ENCODE measurements around the gene VAPA. TPM values are rescaled to one million over a fixed set of nuclear protein-coding genes. Genes with fewer than 3 reads are reported as not detected.

Gene VAPA
- polyA plus RNA-seq, 1 of the 3 experiments (the other 2 are of a cell fraction): 109 TPM

GRCh38 chr18:9991011-9992000 lies 77.5 kb downstream of the VAPA start:
- Histone ChIP-seq H3K4me2 (no peak overlapping the region), H2AFZ (ENCODE audit: low read depth) (no peak overlapping the region), H3K9ac (no peak overlapping the region), H3F3A (replicated peaks; ENCODE audit: insufficient read depth) (no peaks in the 10 kb centered on the region), H3K4me1 (ENCODE audit: control insufficient read depth in 1 of 2, insufficient read depth in 2 of 2, low read depth in 1 of 2, low read length in 1 of 2) (peaks cover 0 to 2% of the 10 kb centered on the region in 2 experiments; a peak in 1 of 4 replicates), H3K27me3 (ENCODE audit: insufficient read depth) (no peaks in the 10 kb centered on the region; the same call in 1 of the 2 replicates), H3K9me3 (no peaks in the 10 kb centered on the region), H3K27ac (ENCODE audit: low read depth in 2 of 2, low read length in 1 of 2) (no peak overlapping the region), H3K79me2 (ENCODE audit: insufficient read depth) (no peaks in the 10 kb centered on the region), H3K9me2 (no peaks in the 10 kb centered on the region), H4K20me1 (ENCODE audit: insufficient read depth) (no peaks in the 10 kb centered on the region), H3K36me3 (replicated peaks in 1 of 2; ENCODE audit: control insufficient read depth in 1 of 2, insufficient read depth in 2 of 2, low read length in 1 of 2) (no peaks in the 10 kb centered on the region), H3K4me3 (ENCODE audit: low read depth in 2 of 2, low read length in 1 of 2) (no peak overlapping the region)
- no peak for DNase-seq
- ChIA-PET CTCF (interaction anchor here (1.3 kb wide), 2 partner anchors 12 to 527 kb away, joined by 3 read pairs; no protein-coding TSS in a partner anchor), POLR2A (no interaction called here)
- TF ChIP-seq TAF1 (IDR thresholded peaks at IDR 0.05; ENCODE audit: borderline replicate concordance, low read depth, low read length) (no peak), USF2 (IDR thresholded peaks at IDR 0.05; ENCODE audit: borderline replicate concordance, low read depth, low read length) (no peak), RFX5 (IDR thresholded peaks at IDR 0.05; ENCODE audit: low read length) (no peak), NRF1 (IDR thresholded peaks at IDR 0.05; ENCODE audit: low read depth, low read length) (no peak), RCOR1 (IDR thresholded peaks at IDR 0.05; ENCODE audit: low read length) (no peak), IRF3 (IDR thresholded peaks at IDR 0.05; ENCODE audit: low read depth, low read length) (no peak), GABPA (IDR thresholded peaks at IDR 0.05; ENCODE audit: low read depth) (no peak), JUND (IDR thresholded peaks at IDR 0.05) (no peak), EZH2phosphoT487 (IDR thresholded peaks at IDR 0.05; ENCODE audit: borderline replicate concordance, low read depth) (no peak), EP300 (IDR thresholded peaks at IDR 0.05; ENCODE audit: borderline replicate concordance in 1 of 2, low read depth in 1 of 2, low read length in 1 of 2) (no peak), TEAD4 (IDR thresholded peaks at IDR 0.05; ENCODE audit: borderline replicate concordance, insufficient read depth) (no peak), POLR2AphosphoS5 (IDR thresholded peaks at IDR 0.05; ENCODE audit: low read depth, low read length) (no peak), FOSL2 (IDR thresholded peaks at IDR 0.05; ENCODE audit: borderline replicate concordance, low read depth) (no peak), SIN3A (IDR thresholded peaks at IDR 0.05; ENCODE audit: borderline replicate concordance, low read depth, low read length) (no peak), SMC3 (IDR thresholded peaks at IDR 0.05; ENCODE audit: low read depth, low read length) (no peak), RAD21 (IDR thresholded peaks at IDR 0.05; ENCODE audit: low read length) (no peak)
- TF ChIP-seq, protein P1, sequence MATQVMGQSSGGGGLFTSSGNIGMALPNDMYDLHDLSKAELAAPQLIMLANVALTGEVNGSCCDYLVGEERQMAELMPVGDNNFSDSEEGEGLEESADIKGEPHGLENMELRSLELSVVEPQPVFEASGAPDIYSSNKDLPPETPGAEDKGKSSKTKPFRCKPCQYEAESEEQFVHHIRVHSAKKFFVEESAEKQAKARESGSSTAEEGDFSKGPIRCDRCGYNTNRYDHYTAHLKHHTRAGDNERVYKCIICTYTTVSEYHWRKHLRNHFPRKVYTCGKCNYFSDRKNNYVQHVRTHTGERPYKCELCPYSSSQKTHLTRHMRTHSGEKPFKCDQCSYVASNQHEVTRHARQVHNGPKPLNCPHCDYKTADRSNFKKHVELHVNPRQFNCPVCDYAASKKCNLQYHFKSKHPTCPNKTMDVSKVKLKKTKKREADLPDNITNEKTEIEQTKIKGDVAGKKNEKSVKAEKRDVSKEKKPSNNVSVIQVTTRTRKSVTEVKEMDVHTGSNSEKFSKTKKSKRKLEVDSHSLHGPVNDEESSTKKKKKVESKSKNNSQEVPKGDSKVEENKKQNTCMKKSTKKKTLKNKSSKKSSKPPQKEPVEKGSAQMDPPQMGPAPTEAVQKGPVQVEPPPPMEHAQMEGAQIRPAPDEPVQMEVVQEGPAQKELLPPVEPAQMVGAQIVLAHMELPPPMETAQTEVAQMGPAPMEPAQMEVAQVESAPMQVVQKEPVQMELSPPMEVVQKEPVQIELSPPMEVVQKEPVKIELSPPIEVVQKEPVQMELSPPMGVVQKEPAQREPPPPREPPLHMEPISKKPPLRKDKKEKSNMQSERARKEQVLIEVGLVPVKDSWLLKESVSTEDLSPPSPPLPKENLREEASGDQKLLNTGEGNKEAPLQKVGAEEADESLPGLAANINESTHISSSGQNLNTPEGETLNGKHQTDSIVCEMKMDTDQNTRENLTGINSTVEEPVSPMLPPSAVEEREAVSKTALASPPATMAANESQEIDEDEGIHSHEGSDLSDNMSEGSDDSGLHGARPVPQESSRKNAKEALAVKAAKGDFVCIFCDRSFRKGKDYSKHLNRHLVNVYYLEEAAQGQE (IDR thresholded peaks at IDR 0.05; ENCODE audit: low read depth, low read length): no peak
- TF ChIP-seq, protein P2, sequence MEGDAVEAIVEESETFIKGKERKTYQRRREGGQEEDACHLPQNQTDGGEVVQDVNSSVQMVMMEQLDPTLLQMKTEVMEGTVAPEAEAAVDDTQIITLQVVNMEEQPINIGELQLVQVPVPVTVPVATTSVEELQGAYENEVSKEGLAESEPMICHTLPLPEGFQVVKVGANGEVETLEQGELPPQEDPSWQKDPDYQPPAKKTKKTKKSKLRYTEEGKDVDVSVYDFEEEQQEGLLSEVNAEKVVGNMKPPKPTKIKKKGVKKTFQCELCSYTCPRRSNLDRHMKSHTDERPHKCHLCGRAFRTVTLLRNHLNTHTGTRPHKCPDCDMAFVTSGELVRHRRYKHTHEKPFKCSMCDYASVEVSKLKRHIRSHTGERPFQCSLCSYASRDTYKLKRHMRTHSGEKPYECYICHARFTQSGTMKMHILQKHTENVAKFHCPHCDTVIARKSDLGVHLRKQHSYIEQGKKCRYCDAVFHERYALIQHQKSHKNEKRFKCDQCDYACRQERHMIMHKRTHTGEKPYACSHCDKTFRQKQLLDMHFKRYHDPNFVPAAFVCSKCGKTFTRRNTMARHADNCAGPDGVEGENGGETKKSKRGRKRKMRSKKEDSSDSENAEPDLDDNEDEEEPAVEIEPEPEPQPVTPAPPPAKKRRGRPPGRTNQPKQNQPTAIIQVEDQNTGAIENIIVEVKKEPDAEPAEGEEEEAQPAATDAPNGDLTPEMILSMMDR (IDR thresholded peaks at IDR 0.05): no peak
- TF ChIP-seq, protein P3, sequence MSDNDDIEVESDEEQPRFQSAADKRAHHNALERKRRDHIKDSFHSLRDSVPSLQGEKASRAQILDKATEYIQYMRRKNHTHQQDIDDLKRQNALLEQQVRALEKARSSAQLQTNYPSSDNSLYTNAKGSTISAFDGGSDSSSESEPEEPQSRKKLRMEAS (IDR thresholded peaks at IDR 0.05; ENCODE audit: low read depth): no peak
- TF ChIP-seq, protein P4, sequence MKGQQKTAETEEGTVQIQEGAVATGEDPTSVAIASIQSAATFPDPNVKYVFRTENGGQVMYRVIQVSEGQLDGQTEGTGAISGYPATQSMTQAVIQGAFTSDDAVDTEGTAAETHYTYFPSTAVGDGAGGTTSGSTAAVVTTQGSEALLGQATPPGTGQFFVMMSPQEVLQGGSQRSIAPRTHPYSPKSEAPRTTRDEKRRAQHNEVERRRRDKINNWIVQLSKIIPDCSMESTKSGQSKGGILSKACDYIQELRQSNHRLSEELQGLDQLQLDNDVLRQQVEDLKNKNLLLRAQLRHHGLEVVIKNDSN (IDR thresholded peaks at IDR 0.05; ENCODE audit: borderline replicate concordance, low read depth): no peak
- 66% methylated on average over 29 of the region's 29 CpGs for WGBS (ENCODE audit: low lambda C conversion rate)

All from SK-N-SH (cell line).